ENCODE data around the gene WNK2.
"Not testable (repeated sequence)": the region's sequence is repeated elsewhere in the genome, so short reads cannot be mapped to it uniquely, and the experiment has no call there.

Gene WNK2

DNA sequence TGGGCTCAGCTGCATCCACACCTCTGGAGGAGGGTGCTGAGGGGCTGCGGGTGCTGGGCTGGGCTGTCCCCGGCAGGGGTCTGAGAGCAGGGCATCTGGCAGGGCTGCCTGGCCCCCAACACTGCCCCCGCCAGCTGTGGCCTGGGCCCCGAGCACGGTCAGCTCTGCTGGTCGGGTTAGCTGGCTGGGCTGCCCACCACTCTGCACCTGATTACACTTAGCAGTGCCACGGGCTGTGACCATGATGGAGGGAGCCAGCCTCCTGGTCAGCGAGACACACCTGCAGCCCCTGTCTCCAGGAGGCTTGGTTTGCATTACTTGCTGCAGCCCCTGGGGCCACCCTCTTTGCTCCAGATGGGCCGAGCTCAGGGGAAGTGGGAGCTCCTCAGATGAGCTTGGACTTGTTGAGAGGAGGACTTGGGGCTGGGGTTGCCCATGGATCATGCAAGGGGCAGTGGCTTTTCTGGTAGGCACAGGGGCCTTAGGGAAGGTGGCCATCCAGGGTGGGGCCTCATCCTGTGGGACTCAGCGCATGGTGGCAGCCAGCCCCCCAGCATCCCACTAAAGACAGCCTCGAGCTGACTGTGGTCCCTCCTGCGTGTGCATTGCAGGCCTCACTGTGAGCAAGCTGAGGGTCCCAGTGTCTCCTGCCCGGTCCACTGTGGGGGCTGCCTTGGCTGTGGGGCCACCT, 135.5 kb downstream of the WNK2 start:
- DNase-seq, result no peak

GRCh38 chr9:93319992-93320500, 136.1 kb downstream of the WNK2 start:
- DNase-seq, result no peak

- DNase-seq, result no peak
Measured at GRCh38 chr9:93320591-93321219, 136.8 kb downstream of the WNK2 start.

GRCh38 chr9:93321220-93321610, 137.3 kb downstream of the WNK2 start:
- DNase-seq, result no peak

GRCh38 chr9:93323446-93323954, 139.6 kb downstream of the WNK2 start:
- DNase-seq, result not testable (repeated sequence)

DNA sequence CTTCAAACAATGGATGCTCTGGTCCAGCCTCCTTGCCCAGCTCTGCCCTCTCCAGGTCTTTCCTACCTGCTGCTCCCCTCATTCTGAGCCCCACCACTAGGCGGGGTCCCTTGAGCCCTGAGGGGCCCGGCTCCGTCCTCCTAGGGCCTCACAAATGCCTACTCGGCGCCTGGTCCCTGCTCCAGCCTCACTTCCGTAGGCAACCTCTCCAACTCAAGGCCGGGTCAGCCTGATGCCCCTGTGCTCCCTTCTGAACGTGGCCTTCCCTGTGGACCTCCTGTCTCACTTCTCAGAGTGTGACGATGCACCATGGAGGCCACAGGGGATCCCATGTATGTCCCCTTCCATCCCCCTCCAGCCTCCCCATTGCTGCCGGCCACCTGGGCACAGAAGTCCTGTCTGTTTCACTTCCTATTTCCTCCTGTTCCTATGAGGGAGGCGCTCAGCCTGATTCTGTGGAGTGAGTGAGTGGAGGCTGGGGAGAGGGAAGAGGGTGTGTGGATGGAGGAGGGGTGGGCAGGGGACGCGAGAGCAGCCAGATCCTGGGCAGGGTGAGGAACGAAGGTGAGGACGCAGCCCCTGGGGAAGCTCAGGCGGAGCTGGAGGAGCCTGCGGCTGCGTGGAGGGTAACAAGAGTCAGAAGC, 140.4 kb downstream of the WNK2 start:
- DNase-seq, result no peak

DNA sequence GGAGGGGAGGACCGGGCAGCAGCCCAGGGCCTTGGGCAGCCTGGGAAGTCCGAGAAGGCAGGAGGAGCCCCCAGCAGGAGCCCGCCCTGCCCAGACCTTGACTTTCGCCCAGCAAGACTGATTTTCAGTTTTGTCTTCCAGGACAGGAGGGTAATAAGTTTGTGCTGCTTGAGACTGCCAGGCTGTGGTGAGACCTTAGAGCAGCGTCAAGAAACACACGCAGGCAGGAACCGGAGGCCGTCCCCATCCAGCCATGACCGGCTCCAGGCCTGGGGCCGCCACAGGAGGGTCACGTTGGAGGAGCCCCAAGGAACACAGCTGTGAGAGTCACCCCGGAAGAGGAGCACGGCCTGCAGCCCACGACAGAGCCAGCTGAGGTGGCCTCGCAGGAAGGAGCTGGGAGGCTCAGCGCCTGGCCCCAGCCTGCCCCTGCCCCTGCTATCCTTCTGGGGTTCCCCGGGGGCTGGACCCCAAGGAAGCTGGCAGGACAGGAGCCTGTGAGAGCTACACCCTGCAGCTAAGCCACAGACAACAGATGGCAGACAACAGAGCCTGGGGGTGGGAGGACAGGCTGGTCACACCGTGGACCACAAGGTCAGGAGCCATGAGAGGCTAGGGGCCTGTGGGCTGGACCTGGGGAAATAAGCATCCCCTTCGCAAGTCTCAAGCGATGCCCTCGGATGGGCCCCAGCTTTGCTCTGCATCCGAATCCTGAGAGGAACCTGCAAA, 141.5 kb downstream of the WNK2 start:
- DNase-seq, result no peak

DNA sequence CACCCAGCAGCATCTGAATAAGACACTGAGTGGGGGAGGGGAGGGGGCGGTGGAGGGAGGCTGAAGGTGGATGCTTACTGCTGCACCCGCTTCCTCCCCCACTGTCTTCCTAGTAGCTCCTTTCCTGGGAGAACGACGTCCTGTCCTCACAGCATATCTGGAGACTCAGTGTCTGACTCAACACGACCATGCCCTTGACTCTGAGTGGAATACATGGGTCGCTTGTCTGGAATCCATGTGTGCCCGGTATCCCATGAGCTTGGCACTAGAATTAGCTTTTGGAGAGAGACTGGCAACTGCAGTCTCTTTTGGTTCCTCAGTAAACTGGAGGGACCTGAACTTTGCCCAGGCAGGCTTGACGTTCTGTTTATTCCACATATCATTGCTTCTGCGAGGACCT, 142.1 kb downstream of the WNK2 start:
- DNase-seq, result no peak

- no peak for DNase-seq
Measured at GRCh38 chr9:93326654-93327053, 142.7 kb downstream of the WNK2 start.

DNA sequence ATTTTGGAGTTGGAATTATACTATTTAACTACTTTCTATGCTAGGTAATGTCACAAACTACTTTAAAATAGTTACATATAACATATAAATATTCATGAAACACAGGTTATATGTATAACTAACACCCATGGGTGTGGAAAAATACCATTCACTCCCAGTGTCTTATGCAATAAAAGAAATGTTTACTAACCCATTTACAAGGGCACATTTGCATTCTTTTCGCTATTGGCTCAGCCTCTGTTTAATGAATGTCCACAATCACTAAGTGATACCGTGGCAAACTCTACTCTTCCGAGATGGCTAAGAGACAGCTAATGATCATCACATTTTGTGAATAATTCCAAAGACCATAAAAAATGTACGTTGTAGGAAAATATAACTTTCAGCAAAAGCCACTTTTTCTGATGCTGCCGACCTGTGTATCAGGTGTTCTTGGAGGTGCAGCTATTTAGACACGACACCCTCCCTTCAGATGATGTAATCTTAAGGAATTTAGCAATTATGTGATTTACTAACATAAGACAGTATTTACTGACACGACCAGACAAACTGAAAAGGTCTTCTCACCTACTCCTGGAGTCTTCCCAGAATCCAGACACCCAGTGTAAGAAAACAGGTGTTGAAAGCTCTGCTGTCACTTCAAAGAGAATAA, 145.8 kb downstream of the WNK2 start:
- no peak for DNase-seq

- DNase-seq, result no peak
Measured at GRCh38 chr9:93332317-93332716, 148.4 kb downstream of the WNK2 start.

GRCh38 chr9:93336720-93337119, 152.8 kb downstream of the WNK2 start:
- DNase-seq, result no peak

DNA sequence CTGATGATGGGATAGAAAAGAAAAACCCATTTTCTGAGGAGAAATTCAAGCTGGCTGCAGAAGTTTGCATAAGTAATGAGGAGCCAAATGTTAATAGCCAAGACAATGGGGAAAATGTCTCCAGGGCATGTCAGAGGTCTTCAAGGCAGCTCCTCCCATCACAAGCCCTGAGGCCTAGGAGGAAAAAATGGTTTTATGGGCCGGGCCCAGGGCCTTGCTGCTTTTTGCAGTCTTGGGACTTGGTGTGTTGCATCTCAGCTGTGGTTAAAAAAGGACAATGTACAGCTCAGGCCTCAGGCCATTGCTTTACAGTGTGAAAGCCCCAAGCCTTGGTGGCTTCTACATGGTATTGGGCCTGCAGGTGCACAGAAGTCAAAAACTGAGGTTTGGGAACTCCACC, 154.3 kb downstream of the WNK2 start:
- not testable (repeated sequence) for DNase-seq

DNA sequence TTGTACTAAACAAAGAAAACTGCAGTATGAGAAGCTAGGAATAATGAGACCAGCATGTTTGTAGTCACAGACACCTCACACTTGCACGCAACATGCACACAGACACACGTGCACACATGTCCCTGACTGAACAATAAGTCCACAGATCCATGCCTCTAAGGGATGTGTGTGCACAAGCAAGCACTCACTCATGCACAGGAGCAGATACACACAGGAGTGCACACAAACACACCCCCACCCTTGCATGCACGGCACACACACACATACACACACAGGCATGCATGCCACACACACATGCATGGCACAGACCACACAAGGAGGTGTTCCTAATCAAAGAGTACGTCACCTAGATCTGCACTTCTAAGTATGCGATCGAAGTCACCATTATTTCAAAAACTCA, 156.2 kb downstream of the WNK2 start:
- DNase-seq, result no peak

DNA sequence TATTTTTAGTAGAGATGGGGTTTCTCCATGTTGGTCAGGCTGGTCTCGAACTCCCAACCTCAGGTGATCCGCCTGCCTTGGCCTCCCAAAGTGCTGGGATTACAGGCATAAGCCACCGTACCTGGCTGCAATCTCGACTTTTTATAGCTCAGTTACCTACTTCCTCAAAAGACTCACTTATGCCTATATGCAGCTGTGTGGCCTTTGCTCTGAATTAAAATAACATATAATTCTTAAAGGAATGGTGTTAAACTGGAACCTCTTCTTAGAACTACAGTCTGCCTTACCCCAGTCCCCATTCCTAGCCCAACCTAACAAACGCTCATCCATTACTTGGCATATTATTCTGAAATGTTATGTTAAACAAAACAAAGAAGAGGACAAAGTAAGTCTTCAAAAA, 157.9 kb downstream of the WNK2 start:
- not testable (repeated sequence) for DNase-seq

- not testable (repeated sequence) for DNase-seq
Measured at GRCh38 chr9:93342428-93342827, 158.5 kb downstream of the WNK2 start.

GRCh38 chr9:93343663-93344062, 159.7 kb downstream of the WNK2 start:
- DNase-seq, result no peak

- DNase-seq, result no peak
Measured at GRCh38 chr9:93345643-93346230, 161.8 kb downstream of the WNK2 start.

DNA sequence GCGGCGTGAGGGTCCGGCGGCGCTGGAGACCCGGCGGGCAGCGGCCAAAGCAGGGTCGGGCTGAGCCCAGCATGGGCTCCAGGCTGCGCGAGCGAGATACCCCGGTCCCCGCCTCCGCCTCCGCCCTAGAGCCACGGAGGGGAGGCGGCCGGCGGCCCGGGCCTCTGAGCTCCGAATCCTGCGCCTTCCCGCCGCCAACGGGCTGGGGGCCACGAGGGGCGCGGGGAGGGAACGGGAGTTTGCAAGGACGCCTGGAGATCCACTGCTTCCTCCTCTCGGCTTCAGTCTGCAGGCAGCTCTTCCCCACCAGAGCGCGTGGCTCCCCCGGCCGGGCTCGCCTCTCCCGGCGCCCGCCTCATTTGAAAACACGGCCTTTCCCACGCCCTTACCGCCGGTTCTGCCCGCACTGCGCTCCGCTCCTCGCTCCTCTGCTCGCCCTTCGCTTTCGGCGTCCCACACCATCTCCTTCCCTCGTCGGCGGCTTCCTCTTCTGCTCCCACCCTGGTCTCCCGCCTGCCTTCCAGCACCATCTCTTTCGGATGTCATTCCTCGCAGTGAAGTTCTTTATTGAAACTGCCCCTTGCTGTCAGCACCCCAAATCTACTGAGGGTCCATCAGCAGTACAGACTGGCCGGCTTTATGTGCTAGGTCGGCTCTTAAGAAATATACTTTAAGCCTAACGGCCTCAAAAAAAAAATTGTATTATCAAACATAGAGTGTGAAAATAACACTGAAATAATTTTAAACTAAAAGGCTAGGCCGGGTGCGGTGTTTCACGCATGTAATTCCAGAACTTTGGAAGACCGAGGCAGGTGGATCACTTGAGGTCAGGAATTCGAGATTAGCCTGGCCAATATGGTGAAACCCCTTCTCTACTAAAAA, 162.5 kb downstream of the WNK2 start:
- no peak for DNase-seq

DNA sequence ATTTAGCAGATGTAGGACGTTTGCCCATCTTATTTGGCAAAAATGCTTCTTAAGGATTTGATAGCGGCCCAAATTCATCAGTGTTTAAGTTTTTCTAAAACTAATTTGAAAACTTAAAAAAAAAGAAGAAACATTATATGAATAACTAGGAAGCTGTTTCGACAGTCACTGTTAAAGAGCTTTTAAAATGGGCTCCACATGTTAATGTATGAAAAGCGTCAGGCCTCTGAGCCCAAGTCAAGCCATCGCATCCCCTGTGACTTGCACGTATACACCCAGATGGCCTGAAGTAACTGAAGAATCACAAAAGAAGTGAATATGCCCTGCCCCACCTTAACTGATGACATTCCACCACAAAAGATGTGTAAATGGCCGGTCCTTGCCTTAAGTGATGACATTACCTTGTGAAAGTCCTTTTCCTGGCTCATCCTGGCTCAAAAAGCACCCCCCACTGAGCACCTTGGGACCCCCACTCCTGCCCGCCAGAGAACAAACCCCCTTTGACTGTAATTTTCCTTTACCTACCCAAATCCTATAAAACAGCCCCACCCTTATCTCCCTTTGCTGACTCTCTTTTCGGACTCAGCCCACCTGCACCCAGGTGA, 163.5 kb downstream of the WNK2 start:
- not testable (repeated sequence) for DNase-seq

All from stimulated activated CD8-positive, alpha-beta memory T cell treated with anti-CD3 and anti-CD28 coated beads, Interleukin-4, amount 100 ng/mL, for 48 hours (primary cell).